GM19452 (cell line): Measurements from ENCODE around the gene ZFP42.
"Not testable (repeated sequence)": the region's sequence is repeated elsewhere in the genome, so short reads cannot be mapped to it uniquely, and the experiment has no call there.

ENCODE experiments used
- ATAC-seq: cut with Tn5 transposase; IDR thresholded peaks from one replicate; pipeline ENCODE4 v1.9.1; 2021; ENCODE audit not compliant: unreplicated experiment

Gene ZFP42

GRCh38 chr4:188021548-188022249, 26.1 kb downstream of the ZFP42 start:
- ATAC-seq = no peak

- no peak for ATAC-seq
Observed at GRCh38 chr4:188023682-188024081, 28.1 kb downstream of the ZFP42 start.

DNA sequence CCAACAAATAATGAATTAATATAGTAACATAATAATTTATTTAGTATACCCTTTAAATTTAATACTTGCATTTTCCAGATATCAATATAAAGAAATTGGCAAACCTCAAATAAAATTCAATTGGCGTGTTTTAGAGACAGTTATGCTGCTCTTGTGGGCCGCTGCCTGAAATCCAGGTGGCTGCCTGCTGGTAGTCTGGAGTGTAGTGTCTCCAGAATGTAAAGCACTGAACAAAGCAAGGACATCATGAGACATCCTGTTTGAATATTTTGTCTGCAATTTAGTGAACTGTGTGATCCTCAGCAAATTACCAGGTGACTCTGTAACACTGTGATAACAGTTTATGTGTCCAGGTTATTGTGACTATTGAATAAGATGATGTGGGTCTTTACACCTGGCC, 29.9 kb downstream of the ZFP42 start:
- no peak for ATAC-seq

DNA sequence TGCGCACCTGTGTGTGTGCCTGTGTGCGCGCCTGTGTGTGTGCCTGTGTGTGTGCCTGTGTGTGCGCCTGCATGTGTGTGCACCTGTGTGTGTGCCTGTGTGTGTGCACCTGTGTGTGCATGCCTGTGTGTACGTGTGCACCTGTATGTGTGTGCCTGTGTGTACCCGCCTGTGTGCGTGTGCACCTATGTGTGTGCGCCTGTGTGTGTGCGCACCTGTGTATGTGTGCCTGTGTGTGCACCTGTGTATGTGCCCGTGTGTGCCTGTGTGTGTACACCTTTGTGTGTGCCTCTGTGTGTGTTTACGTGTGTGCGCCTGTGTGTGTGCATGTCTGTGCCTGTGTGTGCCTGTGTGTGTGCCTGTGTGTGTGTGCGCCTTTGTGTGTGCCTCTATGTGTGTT, 33.5 kb downstream of the ZFP42 start:
- ATAC-seq = no peak

DNA sequence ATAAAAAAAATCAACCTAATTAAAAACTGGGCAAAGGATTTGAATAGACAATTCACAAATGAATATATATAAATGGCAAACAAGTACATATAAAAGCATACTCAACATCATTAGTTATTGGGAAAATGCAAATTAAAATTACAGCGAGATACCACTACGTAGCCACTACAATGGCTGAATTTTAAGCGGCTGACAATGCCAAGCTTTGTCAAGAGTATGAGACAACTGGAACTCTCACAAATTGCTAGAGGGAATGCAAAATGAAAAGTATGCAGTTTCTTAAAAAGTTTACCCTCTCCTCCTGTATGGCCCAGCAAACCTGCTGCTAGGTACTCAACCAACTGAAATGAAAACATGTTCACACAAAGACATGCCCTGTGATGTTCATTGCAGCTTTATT, 34.8 kb downstream of the ZFP42 start:
- ATAC-seq = no peak

DNA sequence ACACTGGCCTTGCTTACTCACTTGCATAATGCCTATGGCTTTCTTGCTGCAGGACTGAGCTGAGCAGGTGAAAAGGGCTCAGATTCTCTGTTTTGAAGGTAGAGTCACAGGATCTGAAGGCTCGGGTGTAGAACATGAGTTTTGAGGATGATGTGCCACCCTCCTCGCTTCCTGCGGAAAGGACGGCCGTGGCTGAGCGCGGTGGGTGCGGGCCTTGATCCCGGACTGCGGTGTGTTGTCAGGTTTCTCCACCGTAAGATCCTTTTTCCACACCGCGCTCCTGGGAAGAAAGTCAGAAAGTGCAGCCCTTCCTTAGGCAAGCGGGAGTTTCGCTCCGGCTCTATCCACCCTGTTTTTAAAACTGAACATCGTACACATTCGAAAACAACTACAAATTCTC, 36.2 kb downstream of the ZFP42 start:
- ATAC-seq = no peak

GRCh38 chr4:188032170-188032569, 36.6 kb downstream of the ZFP42 start:
- ATAC-seq = no peak

GRCh38 chr4:188032583-188032982, 37.0 kb downstream of the ZFP42 start:
- no peak for ATAC-seq

DNA sequence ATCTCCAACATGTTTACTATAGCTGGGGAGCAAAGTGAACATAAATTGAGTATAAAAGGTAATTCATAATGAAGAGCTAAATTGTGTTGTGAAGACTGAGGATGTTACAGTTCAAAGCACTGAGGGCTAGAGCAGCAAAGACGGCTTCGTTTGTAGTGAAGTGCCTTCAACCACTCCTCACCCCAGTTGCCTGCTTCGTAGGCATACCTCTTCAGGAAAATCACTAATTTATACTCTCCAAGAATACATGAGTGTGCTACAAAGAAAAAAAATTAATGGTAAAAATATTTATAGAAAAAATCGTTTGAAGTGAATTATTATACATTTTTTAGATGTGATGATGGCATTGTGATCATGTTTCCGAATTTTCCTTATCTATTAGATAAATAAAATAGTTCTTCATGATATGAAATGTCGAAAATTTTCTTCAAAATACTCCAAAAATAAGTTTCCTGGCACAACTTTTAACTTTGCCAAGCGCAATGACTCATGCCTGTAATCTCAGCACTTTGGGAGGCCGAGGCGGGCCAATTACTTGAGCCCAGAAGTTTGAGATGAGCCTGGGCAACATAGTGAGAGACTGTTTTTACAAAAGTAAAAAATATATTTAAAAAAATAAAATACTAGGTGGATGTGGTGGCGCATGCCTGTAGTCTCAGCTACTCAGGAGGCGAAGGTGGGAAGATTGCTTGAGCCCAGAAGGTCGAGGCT, 41.6 kb downstream of the ZFP42 start:
- ATAC-seq = no peak

DNA sequence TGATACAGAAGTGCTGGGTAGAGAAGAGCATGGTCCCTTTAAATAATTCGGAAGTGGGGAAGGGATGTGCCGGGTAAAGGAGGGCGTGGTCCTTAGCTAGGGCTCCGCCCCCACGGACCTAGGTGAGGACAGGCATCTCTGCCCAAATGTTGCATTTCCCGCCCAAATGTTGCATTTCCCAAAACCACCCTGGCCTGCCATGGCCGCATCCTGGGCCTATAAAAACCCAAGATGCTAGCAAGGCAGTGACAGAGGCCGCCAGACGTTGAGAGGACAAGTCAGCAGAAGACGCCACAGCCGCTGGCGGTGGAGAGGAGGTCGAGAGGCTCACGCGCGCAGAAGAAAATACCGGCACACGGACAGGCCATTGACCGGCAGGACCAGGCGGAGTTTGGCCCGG, 46.1 kb downstream of the ZFP42 start:
- ATAC-seq = no peak

DNA sequence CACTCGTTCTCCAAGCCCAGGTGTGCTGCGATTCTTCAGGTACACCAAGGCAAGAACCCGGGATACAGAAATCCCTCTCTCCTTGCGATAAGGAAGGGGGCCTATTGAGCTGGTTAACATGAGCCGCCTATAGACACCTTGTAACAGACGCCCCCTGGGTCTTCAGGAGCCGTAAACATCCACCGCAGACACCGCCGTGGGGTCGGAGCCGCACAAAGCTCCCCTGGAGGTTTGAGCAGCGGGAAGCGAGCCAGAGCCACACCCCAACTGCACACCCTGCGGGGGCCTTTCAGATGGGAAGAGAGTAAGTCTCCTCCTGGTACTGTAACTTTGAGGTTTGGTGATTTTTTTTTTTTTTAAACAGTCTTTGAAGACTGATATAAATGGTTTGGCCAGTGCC, 46.6 kb downstream of the ZFP42 start:
- ATAC-seq = no peak

- no peak for ATAC-seq
Observed at GRCh38 chr4:188043154-188043553, 47.6 kb downstream of the ZFP42 start.

- ATAC-seq = not testable (repeated sequence)
Observed at GRCh38 chr4:188045461-188045860, 49.9 kb downstream of the ZFP42 start.

- ATAC-seq = no peak
Observed at GRCh38 chr4:188046657-188047056, 51.1 kb downstream of the ZFP42 start.

GRCh38 chr4:188053302-188053701, 57.7 kb downstream of the ZFP42 start:
- no peak for ATAC-seq
